A673 (cell line): ENCODE data around the gene PTP4A2.

Experiments
- CTCF ChIP-seq: fragments of 300-800, 200-600 bp; sonication (generic); conservative IDR thresholded peaks from 2 replicates; pipeline ENCODE4 v1.5.1; 2017; ENCODE audit warnings: low read depth, mild to moderate bottlenecking, antibody characterized with exemption, low read length, moderate library complexity, mixed read lengths
- EZH2 ChIP-seq: fragments of 200-600 bp; sonication (generic); IDR thresholded peaks from 2 replicates; pipeline ENCODE4 v1.6.1; 2017; ENCODE audit warnings: borderline replicate concordance, low read depth, mild to moderate bottlenecking, mixed read lengths, antibody characterized with exemption, low read length; ENCODE audit not compliant: poor library complexity, severe bottlenecking

DNA sequence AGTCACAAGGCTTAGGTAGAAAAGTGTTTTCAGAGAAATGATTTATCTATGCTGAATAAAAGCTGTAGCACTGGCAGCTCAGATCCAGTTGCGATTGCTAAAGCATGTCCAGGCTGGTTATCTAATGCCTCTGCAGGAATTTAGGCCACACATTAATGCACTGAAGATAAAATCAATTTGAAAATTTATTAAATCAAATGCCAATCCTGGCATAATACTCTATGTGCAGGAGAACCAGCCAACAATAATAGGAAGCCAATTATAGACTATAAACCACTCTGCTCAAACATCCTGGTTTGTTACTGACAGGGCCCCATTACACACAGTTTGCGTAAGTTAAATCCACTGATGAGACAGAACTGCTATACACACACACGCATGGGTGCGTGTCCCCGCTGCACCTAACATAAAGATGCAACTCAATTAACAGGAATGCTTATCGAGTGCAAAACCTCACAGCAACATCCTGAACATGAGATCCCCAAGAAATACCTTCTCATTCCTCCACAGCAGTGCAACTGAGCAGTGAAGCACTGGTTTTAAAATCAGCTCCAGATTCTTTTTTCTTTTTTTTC lies 40.6 kb downstream of the PTP4A2 start:
- no peak for TF ChIP-seq CTCF
- TF ChIP-seq EZH2 = no peak
